Tibial nerve (tissue), 4 donors: ENCODE data around the gene POLG.

ENCODE experiments used
- CTCF ChIP-seq, 5 experiments: fragments of 200-600 bp in 3 of 5; fragments of 450-650 bp in 2 of 5; sonication (generic) in 3 of 5; IDR thresholded peaks; one replicate each; pipeline ENCODE4 v1.5.1; 2016 to 2019; ENCODE audit warnings: antibody characterized with exemption in 5 of 5, mild to moderate bottlenecking in 3 of 5, moderate library complexity in 2 of 5
- EP300 ChIP-seq, 2 donors: sonication (generic); formaldehyde crosslinking; IDR thresholded peaks; one replicate each; pipeline ENCODE4 v1.6.1; 2017; ENCODE audit warnings: antibody characterized with exemption in 2 of 2, mild to moderate bottlenecking in 1 of 2
- POLR2A ChIP-seq, 2 donors: fragments of 450-650 bp; IDR thresholded peaks; one replicate each; pipeline ENCODE4 v1.6.1; 2017; ENCODE audit warnings: antibody characterized with exemption in 2 of 2, mild to moderate bottlenecking in 2 of 2, moderate library complexity in 2 of 2

GRCh38 chr15:89381888-89382686 is 47.5 kb upstream of the POLG start:
- TF ChIP-seq POLR2A (IDR thresholded peaks at IDR 0.05) (no peak), EP300 (IDR thresholded peaks at IDR 0.05) (no peak), CTCF (IDR thresholded peaks at IDR 0.05) (no peak)
